Body of pancreas (tissue), 4 donors: ENCODE results near the gene PBXIP1.
"Not testable (repeated sequence)": the region's sequence is repeated elsewhere in the genome, so short reads cannot be mapped to it uniquely, and the experiment has no call there.

ENCODE experiments used
- CTCF ChIP-seq, 7 experiments: fragments of 450-650 bp in 4 of 7; fragments of 200-600 bp in 3 of 7; sonication (generic) in 3 of 7; IDR thresholded peaks; one replicate each; pipeline ENCODE4 v1.5.1; 2016 to 2019; ENCODE audit warnings: antibody characterized with exemption in 7 of 7
- POLR2A ChIP-seq, 3 donors: fragments of 450-650 bp; IDR thresholded peaks; one replicate each; pipeline ENCODE4 v1.6.1; 2016; ENCODE audit warnings: antibody characterized with exemption in 3 of 3, mild to moderate bottlenecking in 2 of 3

GRCh38 chr1:154995301-154995983 is 39.5 kb upstream of the PBXIP1 start:
- TF ChIP-seq CTCF (IDR thresholded peaks at IDR 0.05), result peak in 5 of 7 experiments; percentile 19 to 51 (median 42)
- TF ChIP-seq POLR2A (IDR thresholded peaks at IDR 0.05), result not testable (repeated sequence)
